Testis (tissue), 3 donors: ENCODE results near the gene LTBP1. TPM values are rescaled to one million over a fixed set of nuclear protein-coding genes. Genes with fewer than 3 reads are reported as not detected.

ENCODE experiments used
- DNase-seq: peaks from one replicate; pipeline ENCODE4 v3.0.0-alpha.2; 2019
- H3K27ac ChIP-seq, 2 donors: fragments of 200-600 bp; sonication (generic); one replicate each; pipeline ENCODE4 v1.5.1; 2019
- H3K27me3 ChIP-seq: fragments of 200-600 bp; sonication (generic); one replicate; pipeline ENCODE4 v1.5.1; 2019
- H3K36me3 ChIP-seq: fragments of 200-600 bp; sonication (generic); one replicate; pipeline ENCODE4 v1.5.1; 2017; ENCODE audit warnings: low read depth; ENCODE audit errors: missing control alignments
- H3K4me1 ChIP-seq: fragments of 200-600 bp; sonication (generic); one replicate; pipeline ENCODE4 v1.5.1; 2019
- H3K4me3 ChIP-seq, 2 donors: fragments of 200-600 bp; sonication (generic); one replicate each; pipeline ENCODE4 v1.5.1; 2017 to 2019
- H3K9me3 ChIP-seq: fragments of 200-600 bp; sonication (generic); one replicate; pipeline ENCODE4 v1.5.1; 2017
- POLR2A ChIP-seq: fragments of 450-650 bp; IDR thresholded peaks from one replicate; pipeline ENCODE4 v1.6.1; 2017; ENCODE audit warnings: antibody characterized with exemption, mild to moderate bottlenecking, moderate library complexity
- WGBS, 2 donors: methylation state at CpG; one replicate each; pipeline ENCODE4 v1.1.5; 2018; 5-methylcytosine and 5-hydroxymethylcytosine counted together
- intact Hi-C: fragments of 100-400 bp; cut with DNase I; formaldehyde crosslinking; loops from one replicate; pipeline ENCODE4 v1.15.1; 2023; ENCODE audit warnings: low total_unique reads
- polyA plus RNA-seq: library from polyadenylated mRNA; stranded (reverse); fragments of 350-450 nt; fragmentation: Illumina TruSeq; extraction: RNeasy Lipid Tissue Mini Kit (QIAGEN cat#74804); gene quantifications from one replicate; pipeline ENCODE4 v1.2.3, GENCODE V29; 2014; ENCODE audit warnings: low read depth, low replicate concordance; ENCODE audit not compliant: insufficient read depth
- total RNA-seq, 2 donors: library from RNA; depleted of rRNA; stranded (reverse); fragments of >200 nt; gene quantifications; one replicate each; pipeline ENCODE4 v1.2.3, GENCODE V29; 2016
- TF ChIP-seq, protein P1 (sequence below), 3 experiments: fragments of 450-650 bp in 2 of 3; fragments of 200-600 bp in 1 of 3; sonication (generic) in 1 of 3; IDR thresholded peaks; one replicate each; pipeline ENCODE4 v1.5.1; 2016 to 2019; ENCODE audit warnings: antibody characterized with exemption in 3 of 3, mild to moderate bottlenecking in 2 of 3, moderate library complexity in 1 of 3

LTBP1 gene
- total and polyA plus RNA-seq, 3 donors from 2014 or later, result 39.6 to 51.5 (median 44.0) TPM

DNA sequence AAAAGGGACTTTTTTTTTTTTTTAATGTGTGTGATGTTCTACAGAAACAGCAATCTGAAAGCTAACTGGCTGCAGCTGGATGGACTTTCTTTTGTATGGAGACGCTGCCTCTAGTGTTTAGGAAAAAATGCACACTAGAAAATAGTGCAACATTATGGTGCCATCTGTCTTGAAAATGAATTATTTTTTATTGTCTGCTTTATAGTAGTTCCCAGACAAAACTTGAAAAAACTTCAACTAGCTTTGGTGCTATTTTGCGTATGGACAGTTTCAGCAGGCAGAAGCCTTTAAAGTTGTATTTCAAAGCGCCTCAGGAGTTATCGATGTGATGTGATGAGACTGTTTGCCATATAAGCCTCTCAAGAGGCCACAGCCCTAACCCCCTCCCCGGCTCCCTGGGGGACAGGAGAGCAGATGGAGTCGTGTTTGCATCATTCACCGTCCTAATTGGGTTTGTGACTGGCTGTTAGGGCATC is 86.9 kb downstream of the LTBP1 start:
- H3K36me3 ChIP-seq, result no peaks in the 10 kb centered on the region
- 54 to 67% methylated on average over 7 of the region's 7 CpGs for WGBS, 2 donors
- no peaks in the 10 kb centered on the region for H3K27me3 ChIP-seq
- no peak for DNase-seq
- H3K4me3 ChIP-seq, result no peak overlapping the region
- TF ChIP-seq, protein P1, sequence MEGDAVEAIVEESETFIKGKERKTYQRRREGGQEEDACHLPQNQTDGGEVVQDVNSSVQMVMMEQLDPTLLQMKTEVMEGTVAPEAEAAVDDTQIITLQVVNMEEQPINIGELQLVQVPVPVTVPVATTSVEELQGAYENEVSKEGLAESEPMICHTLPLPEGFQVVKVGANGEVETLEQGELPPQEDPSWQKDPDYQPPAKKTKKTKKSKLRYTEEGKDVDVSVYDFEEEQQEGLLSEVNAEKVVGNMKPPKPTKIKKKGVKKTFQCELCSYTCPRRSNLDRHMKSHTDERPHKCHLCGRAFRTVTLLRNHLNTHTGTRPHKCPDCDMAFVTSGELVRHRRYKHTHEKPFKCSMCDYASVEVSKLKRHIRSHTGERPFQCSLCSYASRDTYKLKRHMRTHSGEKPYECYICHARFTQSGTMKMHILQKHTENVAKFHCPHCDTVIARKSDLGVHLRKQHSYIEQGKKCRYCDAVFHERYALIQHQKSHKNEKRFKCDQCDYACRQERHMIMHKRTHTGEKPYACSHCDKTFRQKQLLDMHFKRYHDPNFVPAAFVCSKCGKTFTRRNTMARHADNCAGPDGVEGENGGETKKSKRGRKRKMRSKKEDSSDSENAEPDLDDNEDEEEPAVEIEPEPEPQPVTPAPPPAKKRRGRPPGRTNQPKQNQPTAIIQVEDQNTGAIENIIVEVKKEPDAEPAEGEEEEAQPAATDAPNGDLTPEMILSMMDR (IDR thresholded peaks at IDR 0.05), result peak; percentile 26 to 51 (median 51)
- no peak for TF ChIP-seq POLR2A
- H3K9me3 ChIP-seq, result no peaks in the 10 kb centered on the region
- intact Hi-C loops, result no loop called here
- H3K4me1 ChIP-seq, result no peaks in the 10 kb centered on the region
- H3K27ac ChIP-seq, result no peak overlapping the region

DNA sequence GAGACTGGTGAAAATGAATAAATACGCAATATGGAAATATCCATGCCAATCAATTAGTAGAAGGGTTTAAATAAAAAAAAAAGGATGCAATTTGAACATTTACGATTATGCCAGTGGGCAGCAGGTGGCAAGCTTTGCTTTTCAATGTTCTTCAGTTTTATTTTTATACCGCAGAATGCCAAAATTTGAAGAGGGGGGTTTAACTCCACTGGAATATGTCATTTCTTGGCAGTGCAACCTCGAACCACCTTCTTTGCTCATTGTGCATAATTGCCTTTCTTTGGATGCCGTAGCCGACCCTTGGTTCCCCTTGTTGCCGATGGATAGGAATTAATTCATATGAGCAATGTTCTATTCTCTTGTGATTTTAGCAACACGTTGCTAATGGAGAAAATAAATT is 88.0 kb downstream of the LTBP1 start:
- WGBS, 2 donors, result 51 to 53% methylated on average over 8 of the region's 8 CpGs
- Histone ChIP-seq H3K9me3 (no peaks in the 10 kb centered on the region), H3K4me1 (no peaks in the 10 kb centered on the region), H3K27me3 (no peaks in the 10 kb centered on the region), H3K27ac (no peak overlapping the region), H3K36me3 (no peaks in the 10 kb centered on the region), H3K4me3 (no peak overlapping the region)
- TF ChIP-seq POLR2A, result no peak
- TF ChIP-seq, protein P1 (IDR thresholded peaks at IDR 0.05), result peak; percentile 34 to 50 (median 36)
- no peak for DNase-seq
- intact Hi-C loops, result no loop called here

DNA sequence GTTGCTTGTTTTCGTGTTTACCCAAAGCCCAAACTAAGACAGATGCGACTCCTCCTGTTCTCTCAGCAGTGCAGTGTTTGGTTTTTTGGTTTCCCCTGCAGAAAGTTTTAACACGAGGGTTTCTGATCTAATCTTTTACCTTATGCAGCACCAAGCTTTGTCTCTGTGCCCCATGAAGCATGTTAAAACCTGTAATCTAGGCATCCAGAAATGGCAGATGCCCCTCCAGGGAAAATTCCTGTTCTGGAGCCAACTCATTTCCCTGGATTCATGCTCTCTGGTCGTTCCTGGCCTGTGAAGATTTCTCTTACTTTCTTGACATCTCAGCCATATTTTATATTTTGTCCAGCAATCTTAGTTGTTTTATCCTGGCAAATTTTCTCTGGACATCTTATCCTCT is 91.5 kb downstream of the LTBP1 start:
- no peak overlapping the region for H3K4me3 ChIP-seq
- no peak for TF ChIP-seq POLR2A
- TF ChIP-seq, protein P1 (IDR thresholded peaks at IDR 0.05), result no peak
- no peak for DNase-seq
- no peaks in the 10 kb centered on the region for H3K4me1 ChIP-seq
- WGBS, 2 donors, result 81 to 87% methylated on average over 4 of the region's 4 CpGs
- H3K27me3 ChIP-seq, result no peaks in the 10 kb centered on the region
- no peaks in the 10 kb centered on the region for H3K9me3 ChIP-seq
- intact Hi-C loops, result no loop called here
- H3K27ac ChIP-seq, result no peak overlapping the region
- H3K36me3 ChIP-seq, result no peaks in the 10 kb centered on the region

DNA sequence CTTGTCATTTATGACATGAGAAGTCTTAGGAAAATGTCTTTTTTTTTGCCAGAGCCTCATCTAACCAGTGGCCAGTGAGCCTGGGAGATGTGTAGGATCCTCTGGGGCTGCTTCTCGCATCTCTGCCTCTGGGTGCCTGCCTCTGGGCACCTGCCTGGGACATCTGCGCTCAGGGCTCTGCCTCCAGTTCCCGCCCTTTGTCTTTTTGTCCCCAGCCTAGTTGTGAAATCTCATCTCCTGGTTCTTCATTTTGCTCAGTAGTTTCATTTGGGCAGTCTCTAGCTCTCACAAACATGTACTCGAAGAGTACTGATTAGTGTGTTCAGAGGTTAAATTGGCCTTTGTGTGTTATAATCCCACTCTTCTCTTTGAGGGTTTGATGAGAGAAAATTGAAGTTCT is 92.0 kb downstream of the LTBP1 start:
- Histone ChIP-seq H3K36me3 (no peaks in the 10 kb centered on the region), H3K4me3 (no peak overlapping the region), H3K9me3 (no peaks in the 10 kb centered on the region), H3K27ac (no peak overlapping the region), H3K27me3 (no peaks in the 10 kb centered on the region), H3K4me1 (no peaks in the 10 kb centered on the region)
- no peak for TF ChIP-seq POLR2A
- TF ChIP-seq, protein P1 (IDR thresholded peaks at IDR 0.05), result no peak
- 79 to 90% methylated on average over 4 of the region's 4 CpGs for WGBS, 2 donors
- intact Hi-C loops, result no loop called here
- no peak for DNase-seq

DNA sequence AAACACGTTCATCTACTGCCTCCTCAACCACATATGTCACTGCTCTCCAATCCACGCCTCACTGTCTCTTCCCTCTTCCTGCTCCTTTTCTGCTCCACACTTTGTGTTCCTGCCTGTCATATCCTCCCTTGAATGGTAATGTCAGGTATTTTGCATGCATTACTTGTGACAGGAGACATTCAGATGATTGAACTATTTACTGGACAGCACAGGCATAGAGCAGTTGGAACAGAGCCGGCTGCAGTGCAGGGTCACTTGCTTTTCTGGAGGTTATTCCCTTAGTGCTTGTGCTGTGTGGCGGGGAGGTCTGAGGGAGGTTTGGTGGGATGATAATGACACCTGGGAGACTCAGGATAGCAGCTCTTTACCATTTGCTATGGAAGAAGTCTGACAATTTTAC is 93.8 kb downstream of the LTBP1 start:
- H3K36me3 ChIP-seq, result no peaks in the 10 kb centered on the region
- no peak for TF ChIP-seq POLR2A
- TF ChIP-seq, protein P1 (IDR thresholded peaks at IDR 0.05), result no peak
- H3K4me3 ChIP-seq, result no peak overlapping the region
- no peak for DNase-seq
- intact Hi-C loops, result no loop called here
- no peaks in the 10 kb centered on the region for H3K9me3 ChIP-seq
- no peaks in the 10 kb centered on the region for H3K27me3 ChIP-seq
- H3K27ac ChIP-seq, result no peak overlapping the region
- H3K4me1 ChIP-seq, result no peaks in the 10 kb centered on the region
- WGBS, 2 donors, result 89 to 90% methylated on average over 4 of the region's 4 CpGs
